Measurements from ENCODE around the gene BRIP1. TPM values are rescaled to one million over a fixed set of nuclear protein-coding genes. Genes with fewer than 3 reads are reported as not detected.
"Not testable (repeated sequence)": the region's sequence is repeated elsewhere in the genome, so short reads cannot be mapped to it uniquely, and the experiment has no call there.

The BRIP1 gene
- total RNA-seq, 4 donors from 2014 or later, result 0.80 to 2.4 (median 0.93) TPM

- intact Hi-C loops (cut with DNase I; ENCODE audit: low total_unique reads), result no loop called here
- WGBS, 2 donors, result 87 to 88% methylated on average over 2 of the region's 2 CpGs
- TF ChIP-seq, protein P1, sequence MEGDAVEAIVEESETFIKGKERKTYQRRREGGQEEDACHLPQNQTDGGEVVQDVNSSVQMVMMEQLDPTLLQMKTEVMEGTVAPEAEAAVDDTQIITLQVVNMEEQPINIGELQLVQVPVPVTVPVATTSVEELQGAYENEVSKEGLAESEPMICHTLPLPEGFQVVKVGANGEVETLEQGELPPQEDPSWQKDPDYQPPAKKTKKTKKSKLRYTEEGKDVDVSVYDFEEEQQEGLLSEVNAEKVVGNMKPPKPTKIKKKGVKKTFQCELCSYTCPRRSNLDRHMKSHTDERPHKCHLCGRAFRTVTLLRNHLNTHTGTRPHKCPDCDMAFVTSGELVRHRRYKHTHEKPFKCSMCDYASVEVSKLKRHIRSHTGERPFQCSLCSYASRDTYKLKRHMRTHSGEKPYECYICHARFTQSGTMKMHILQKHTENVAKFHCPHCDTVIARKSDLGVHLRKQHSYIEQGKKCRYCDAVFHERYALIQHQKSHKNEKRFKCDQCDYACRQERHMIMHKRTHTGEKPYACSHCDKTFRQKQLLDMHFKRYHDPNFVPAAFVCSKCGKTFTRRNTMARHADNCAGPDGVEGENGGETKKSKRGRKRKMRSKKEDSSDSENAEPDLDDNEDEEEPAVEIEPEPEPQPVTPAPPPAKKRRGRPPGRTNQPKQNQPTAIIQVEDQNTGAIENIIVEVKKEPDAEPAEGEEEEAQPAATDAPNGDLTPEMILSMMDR (IDR thresholded peaks at IDR 0.05), result no peak
- no peak for TF ChIP-seq POLR2A (IDR thresholded peaks at IDR 0.05)
- H3K4me3 ChIP-seq (ENCODE audit: low read depth, poor library complexity, severe bottlenecking), result no peak overlapping the region
- no peak for DNase-seq (ENCODE audit: low spot score in 2 of 2)
Observed at GRCh38 chr17:61897548-61898180, 34.3 kb upstream of the BRIP1 start.

DNA sequence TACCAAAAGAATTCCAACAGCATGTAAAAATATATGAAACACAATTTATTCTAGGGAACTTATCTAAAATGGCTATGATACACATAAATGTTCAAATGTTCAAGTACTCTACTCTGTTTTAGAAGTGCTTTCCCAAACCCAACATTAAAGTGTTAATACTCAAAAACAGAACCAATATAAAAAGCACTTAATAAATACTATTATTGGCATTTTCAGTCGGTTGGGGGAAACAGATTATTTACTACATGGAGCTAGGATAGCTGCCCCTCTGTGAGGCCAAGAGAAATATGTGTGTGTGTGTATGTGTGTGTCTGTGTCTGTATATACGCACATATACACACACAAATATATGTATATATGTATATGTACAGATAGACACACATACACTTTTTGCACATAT lies 32.1 kb upstream of the BRIP1 start:
- 35 to 65% methylated on average over 2 of the region's 2 CpGs for WGBS, 2 donors
- DNase-seq (ENCODE audit: low spot score in 2 of 2), result no peak
- no peak overlapping the region for H3K4me3 ChIP-seq (ENCODE audit: low read depth, poor library complexity, severe bottlenecking)
- intact Hi-C loops (cut with DNase I; ENCODE audit: low total_unique reads), result no loop called here
- TF ChIP-seq, protein P1 (IDR thresholded peaks at IDR 0.05), result no peak

DNA sequence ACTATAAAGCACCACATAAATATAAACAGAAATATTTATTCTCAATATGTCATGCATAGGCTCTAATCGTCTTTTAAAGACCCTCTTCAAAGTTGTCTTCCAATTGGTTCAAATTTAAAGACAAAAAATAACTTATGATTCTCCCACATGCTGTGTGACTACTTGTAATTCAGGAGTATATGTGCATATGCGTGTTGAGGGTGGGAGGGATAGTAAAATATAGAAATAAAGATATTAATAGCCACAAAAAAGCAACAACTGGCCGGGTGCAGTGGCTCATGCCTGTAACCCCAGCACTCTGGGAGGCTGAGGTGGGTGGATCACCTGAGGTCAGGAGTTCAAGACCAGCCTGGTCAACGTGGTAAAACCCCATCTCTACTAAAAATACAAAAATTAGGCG lies 31.0 kb upstream of the BRIP1 start:
- DNase-seq (ENCODE audit: low spot score in 2 of 2); H3K4me3 ChIP-seq (ENCODE audit: low read depth, poor library complexity, severe bottlenecking); intact Hi-C loops (cut with DNase I; ENCODE audit: low total_unique reads): not testable (repeated sequence)
- 89% methylated on average over 5 of the region's 5 CpGs for WGBS, 2 donors

GRCh38 chr17:61887733-61888132 lies 24.4 kb upstream of the BRIP1 start:
- intact Hi-C loops (cut with DNase I; ENCODE audit: low total_unique reads); DNase-seq (ENCODE audit: low spot score in 2 of 2); H3K4me3 ChIP-seq (ENCODE audit: low read depth, poor library complexity, severe bottlenecking): not testable (repeated sequence)
- WGBS, 2 donors, result 88 to 94% methylated on average over 6 of the region's 6 CpGs

- intact Hi-C loops (cut with DNase I; ENCODE audit: low total_unique reads); DNase-seq (ENCODE audit: low spot score in 2 of 2); H3K4me3 ChIP-seq (ENCODE audit: low read depth, poor library complexity, severe bottlenecking): not testable (repeated sequence)
- 95% methylated on average over 8 of the region's 8 CpGs for WGBS, 2 donors
Observed at GRCh38 chr17:61885865-61886264, 22.5 kb upstream of the BRIP1 start.

DNA sequence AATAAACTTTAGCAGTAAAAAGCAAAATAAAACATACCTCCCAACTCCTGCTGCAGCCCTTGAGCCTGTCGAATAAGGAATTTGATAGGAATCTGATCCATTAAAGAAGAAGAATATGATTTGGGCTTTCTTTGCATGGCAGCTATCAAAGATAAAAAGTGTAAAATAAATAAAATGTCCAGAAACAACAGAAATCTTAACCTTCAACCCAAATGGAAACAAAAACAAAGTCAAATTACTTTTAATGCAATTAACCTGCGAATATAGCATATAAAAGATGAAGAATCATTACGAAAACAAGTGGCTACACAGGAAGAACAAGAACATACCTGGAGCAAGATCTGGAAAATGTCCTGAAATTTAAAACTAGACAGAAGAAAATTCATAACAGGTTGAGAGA lies 21.5 kb upstream of the BRIP1 start:
- TF ChIP-seq, protein P1 (IDR thresholded peaks at IDR 0.05), result no peak
- no peak for TF ChIP-seq POLR2A (IDR thresholded peaks at IDR 0.05)
- WGBS, 2 donors, result 96 to 98% methylated on average over 3 of the region's 3 CpGs
- intact Hi-C loops (cut with DNase I; ENCODE audit: low total_unique reads), result no loop called here

GRCh38 chr17:61880589-61881102 lies 17.3 kb upstream of the BRIP1 start:
- intact Hi-C loops (cut with DNase I; ENCODE audit: low total_unique reads), result no loop called here
- 94 to 97% methylated on average over 4 of the region's 4 CpGs for WGBS, 2 donors
- no peak overlapping the region for H3K4me3 ChIP-seq (ENCODE audit: low read depth, poor library complexity, severe bottlenecking)
- DNase-seq (ENCODE audit: low spot score in 2 of 2), result no peak
- TF ChIP-seq, protein P1 (IDR thresholded peaks at IDR 0.05), result no peak
- no peak for TF ChIP-seq POLR2A (IDR thresholded peaks at IDR 0.05)

More for the DNA sequence above, 21.5 kb upstream of the BRIP1 start:
- H3K4me3 ChIP-seq (ENCODE audit: low read depth, poor library complexity, severe bottlenecking), result no peak overlapping the region
- DNase-seq (ENCODE audit: low spot score in 2 of 2), result no peak

Data from lower leg skin (tissue), 4 donors.